ENCODE results near the gene AGAP2. TPM values are rescaled to one million over a fixed set of nuclear protein-coding genes. Genes with fewer than 3 reads are reported as not detected.

The AGAP2 gene
- total and polyA plus RNA-seq, 2 of the 8 experiments (the other 6 are each of a cell fraction or from before 2014, with no cell fraction given) = 1.5 TPM

GRCh38 chr12:57693659-57694458, 44.7 kb downstream of the AGAP2 start, which contains the start of gene OS9 (continued):
- TF ChIP-seq CTCF (IDR thresholded peaks at IDR 0.05; ENCODE audit: control extremely low read depth in 1 of 3, insufficient read depth in 1 of 3, low read depth in 1 of 3, low read length in 3 of 3) = peak; percentile 72 to 82 (median 78)
- peak; percentile 95 for TF ChIP-seq KDM5A (IDR thresholded peaks at IDR 0.05; ENCODE audit: low read length)
- TF ChIP-seq BACH1 (IDR thresholded peaks at IDR 0.05; ENCODE audit: low read length) = no peak
- no peak; the same call in 1 of the 2 replicates for TF ChIP-seq SP2 (IDR thresholded peaks at IDR 0.05; ENCODE audit: low read length)
- no peak for TF ChIP-seq ATF3 (IDR thresholded peaks at IDR 0.05; ENCODE audit: insufficient read depth, low read depth, low read length)
- TF ChIP-seq BRCA1 (IDR thresholded peaks at IDR 0.05; ENCODE audit: low read depth, low read length) = no peak
- no peak for TF ChIP-seq SAP30 (IDR thresholded peaks at IDR 0.05; ENCODE audit: insufficient read depth, insufficient replicate concordance, low read length)
- TF ChIP-seq MAFK (IDR thresholded peaks at IDR 0.05; ENCODE audit: low read depth, low read length) = no peak
- no peak for TF ChIP-seq E2F6 (IDR thresholded peaks at IDR 0.05)
- no peak for TF ChIP-seq SIRT6 (IDR thresholded peaks at IDR 0.05; ENCODE audit: low read length)
- no peak for TF ChIP-seq EGR1 (IDR thresholded peaks at IDR 0.05; ENCODE audit: borderline replicate concordance, low read depth, low read length)
- TF ChIP-seq USF2 (IDR thresholded peaks at IDR 0.05; ENCODE audit: low read length) = no peak
- TF ChIP-seq SIX5 (IDR thresholded peaks at IDR 0.05; ENCODE audit: low read depth, low read length) = no peak
